Umbilical cord (tissue), 2 donors: ENCODE results near the gene FBXL19. TPM values are rescaled to one million over a fixed set of nuclear protein-coding genes. Genes with fewer than 3 reads are reported as not detected.
"Not testable (repeated sequence)": the region's sequence is repeated elsewhere in the genome, so short reads cannot be mapped to it uniquely, and the experiment has no call there.

Experiments
- DNase-seq: peaks from one replicate; pipeline ENCODE4 v3.0.0-alpha.2; 2015; ENCODE audit warnings: low spot score
- total RNA-seq: library from RNA; depleted of rRNA; stranded (reverse); fragments of >200 nt; gene quantifications from one replicate; pipeline ENCODE4 v1.2.3, GENCODE V29; 2014; ENCODE audit warnings: low replicate concordance; ENCODE audit not compliant: insufficient read depth

Gene FBXL19
- total RNA-seq, 1 donor from 2014 or later, result 10.6 TPM

DNA sequence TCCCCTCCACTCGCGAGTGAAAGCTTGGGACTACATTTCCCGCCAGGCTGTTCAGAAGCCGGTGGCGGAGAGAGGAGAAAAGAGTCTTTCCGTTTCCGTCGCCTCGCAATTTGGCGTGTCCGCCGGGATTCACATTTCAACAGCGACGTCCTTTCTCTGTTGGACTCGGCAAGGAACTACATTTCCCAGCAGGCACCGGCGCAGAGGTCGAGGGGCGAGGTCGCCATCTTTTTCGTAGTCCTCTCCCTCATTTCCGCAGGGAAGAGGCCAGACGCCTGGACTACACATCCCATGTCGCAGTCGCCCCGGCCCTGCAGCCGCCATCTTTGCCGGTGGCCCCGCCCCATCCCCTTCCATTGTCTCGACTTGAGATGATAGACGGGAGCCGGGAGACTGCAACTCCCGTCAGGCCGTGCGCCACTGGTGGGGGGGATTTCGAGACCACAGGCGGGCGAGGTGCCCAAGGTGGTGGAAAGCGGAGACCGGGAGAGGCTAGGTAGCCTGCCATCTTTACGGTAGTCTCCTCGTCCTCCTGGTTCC, 882 bp upstream of the FBXL19 start:
- DNase-seq, result peak; percentile 100

GRCh38 chr16:30922960-30923535, 324 bp upstream of the FBXL19 start:
- peak; percentile 100 for DNase-seq

DNA sequence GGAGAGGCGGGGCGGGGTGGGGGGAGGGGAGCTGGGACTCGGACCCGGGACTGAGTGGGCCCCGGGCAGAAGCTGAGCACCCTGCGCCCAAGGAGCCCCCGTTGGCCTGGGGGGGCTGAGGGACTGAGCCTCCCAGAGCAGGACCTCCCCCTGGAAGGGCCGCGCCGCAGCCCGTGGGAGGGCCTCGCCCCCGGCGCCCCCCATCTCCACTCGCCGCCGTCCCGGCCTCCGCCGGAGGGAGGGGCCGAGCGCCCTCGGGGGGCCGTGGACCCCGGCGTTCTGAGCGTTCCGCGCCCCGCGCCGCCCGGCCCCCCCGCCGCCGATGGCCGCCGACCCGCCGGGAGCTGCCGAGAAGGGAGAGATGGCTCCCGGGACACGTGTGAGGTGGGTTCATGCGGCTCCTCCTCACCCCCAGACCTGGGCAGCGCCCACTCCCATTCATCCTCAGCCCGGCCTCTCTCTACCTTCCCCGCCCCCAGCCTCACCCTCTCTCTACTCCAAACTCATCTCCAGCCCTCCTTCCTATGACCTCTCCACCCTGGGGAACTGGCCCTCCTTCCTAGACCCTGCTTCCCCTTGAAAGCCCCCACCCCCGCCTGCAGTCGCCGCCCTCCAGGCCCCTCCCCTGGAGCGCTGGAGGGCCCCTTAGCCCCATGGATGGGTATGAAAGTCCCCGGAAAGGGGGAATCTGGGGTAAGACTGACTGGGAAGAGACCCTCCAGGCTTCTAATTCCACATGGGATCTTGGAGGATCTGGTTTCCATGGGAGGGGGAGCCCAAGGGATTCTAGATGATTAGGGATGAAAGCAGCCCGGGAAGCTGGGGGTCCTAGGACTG, 922 bp downstream of the FBXL19 start:
- peak; percentile 50 for DNase-seq

GRCh38 chr16:30924913-30925631, 1.7 kb downstream of the FBXL19 start:
- DNase-seq, result peak; percentile 31

GRCh38 chr16:30925632-30925987, 2.2 kb downstream of the FBXL19 start:
- no peak for DNase-seq

DNA sequence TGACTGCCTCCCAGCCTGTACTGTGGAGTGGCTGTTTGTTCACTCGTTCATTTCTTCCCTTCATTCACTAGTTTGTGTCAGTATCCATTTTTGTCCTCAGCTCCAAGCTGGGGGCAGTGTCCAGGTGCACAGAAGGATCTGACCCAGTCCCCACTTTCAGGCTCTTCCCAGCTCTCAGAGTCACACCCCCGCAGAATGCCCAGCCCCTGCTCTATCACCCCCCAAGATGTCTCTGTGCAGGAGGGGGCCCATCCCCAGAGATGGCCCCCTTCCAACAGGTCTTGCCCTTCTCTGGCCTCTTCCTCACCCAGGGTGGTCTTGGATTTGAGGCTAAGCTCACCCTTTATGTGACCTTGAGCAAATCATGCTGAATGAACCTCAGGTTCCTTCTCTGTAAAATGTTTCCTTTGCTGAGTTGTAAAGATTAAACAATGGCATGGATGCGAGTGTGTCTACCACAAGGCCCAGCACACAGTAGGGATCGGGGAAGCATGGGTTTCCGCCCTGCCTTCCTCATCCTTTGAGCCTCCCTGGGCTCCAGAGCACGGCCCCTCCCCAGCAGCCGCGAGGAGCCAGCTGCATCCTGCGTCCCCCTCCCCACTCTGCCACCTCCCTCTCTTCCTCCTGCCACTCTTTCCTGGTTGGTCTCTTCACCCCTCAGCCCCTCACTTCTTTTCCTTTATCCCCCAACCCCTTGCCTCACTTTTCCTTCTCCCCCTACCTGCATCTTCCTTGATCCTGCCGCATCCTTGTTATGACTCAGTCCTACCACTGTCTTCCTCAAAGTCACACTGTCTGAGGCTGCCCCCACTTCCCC, 2.8 kb downstream of the FBXL19 start:
- no peak for DNase-seq

GRCh38 chr16:30926937-30927788, 3.8 kb downstream of the FBXL19 start:
- no peak for DNase-seq

GRCh38 chr16:30927789-30928378, 4.5 kb downstream of the FBXL19 start:
- peak; percentile 76 for DNase-seq

GRCh38 chr16:30928390-30928789, 5.0 kb downstream of the FBXL19 start:
- no peak for DNase-seq

- no peak for DNase-seq
These were observed 5.8 kb downstream of the FBXL19 start for GRCh38 chr16:30929167-30929566.

GRCh38 chr16:30930160-30930571, 6.8 kb downstream of the FBXL19 start:
- no peak for DNase-seq

DNA sequence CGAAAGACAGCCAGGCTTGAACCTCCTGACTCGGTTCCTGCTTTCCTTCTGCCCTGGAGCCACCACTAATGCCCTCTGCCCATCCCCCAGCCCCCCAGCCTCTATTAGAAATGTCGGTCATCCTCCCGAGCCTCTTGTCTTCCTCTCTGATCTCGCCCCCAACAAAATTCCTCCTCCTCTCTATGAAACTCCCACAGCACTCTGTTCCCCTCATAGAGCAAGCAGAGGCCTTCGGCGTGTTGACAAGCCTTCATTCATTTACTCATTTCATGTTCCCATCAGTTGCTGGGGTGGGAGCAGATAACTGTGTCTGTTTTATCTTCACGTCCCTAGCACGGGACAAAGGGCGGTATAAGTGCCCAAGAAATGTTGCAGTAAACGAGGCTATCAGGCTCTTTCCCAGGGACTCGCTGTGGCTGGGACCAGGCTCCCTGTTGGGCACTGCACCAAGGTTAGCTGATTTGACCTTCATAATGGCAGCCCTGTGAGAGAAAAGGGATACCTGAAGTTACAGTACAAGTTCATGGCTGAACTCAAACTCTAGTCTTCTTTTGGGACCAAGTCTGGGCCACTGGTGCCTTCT, 7.8 kb downstream of the FBXL19 start:
- no peak for DNase-seq

DNA sequence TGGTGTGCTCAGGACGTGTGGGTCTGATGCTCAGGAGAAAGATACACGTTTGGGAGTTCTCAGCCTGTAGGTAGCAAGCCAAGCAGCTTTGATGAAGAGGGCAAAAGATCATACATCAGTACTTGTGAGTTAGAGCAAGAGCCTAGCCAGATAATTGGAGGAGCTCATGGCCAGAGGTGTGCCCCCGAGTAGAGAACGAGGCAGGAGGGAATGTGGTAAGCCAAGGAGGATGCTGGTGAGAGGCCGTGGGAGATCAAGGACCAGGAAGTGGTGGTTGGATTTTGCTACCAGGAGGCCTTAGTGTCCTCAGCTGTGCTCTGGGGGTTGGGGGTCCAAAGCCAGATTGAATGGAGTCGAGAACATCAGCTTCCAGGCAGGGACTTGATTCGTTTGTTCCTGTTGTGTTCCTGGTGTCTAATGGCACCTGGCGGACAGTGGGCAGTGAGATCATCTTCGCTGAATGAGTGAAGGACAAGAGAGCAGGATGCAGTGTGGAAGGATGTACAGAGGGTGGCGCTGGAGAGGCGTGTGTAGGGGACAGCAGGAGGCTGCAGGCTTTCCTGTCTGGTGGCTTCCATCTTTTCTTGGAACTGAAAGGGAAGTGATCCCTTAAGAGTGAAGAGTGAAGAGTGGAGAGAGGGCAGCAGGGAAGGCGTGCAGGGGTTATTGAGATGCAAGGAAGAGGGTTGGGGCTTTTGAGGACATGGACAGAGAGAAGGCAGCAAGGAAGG, 11.6 kb downstream of the FBXL19 start:
- DNase-seq, result no peak

DNA sequence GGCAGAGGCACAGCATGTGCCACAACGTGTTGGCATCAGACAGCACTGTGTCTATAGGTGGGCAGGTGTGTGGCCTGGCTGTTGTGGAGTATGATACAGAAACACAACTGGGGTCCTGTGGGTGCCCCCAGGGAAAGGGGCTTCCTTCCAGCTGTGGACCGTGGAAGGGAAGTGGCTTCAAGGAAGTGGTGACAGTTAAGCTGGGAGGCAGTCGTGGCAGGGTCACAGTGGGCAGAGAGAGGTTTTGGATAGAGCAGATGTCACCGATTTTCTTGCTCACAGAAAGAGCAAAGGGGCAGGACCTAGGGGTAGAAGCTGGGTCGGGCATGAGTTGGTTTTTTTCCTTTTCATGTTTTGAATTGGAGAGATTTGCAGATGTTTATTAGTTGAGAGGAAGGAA, 14.3 kb downstream of the FBXL19 start:
- DNase-seq, result no peak

DNA sequence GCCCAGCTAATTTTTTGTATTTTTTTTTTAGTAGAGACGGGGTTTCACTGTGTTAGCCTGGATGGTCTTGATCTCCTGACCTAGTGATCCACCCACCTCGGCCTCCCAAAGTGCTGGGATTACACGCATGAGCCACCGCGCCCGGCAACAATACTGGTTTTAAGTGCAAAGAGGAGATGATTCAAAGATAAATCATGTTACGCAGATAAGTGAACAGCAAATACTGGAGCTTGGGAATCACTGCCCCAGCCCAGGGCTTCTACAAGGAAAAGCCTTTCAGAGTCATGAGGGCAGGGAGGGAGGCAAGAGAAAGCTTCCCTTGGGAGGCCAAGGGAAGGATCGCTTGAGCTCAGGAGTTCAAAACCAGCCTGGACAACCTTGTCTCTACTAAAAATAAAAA, 16.2 kb downstream of the FBXL19 start:
- not testable (repeated sequence) for DNase-seq

GRCh38 chr16:30941600-30942425, 18.4 kb downstream of the FBXL19 start:
- peak; percentile 66 for DNase-seq

DNA sequence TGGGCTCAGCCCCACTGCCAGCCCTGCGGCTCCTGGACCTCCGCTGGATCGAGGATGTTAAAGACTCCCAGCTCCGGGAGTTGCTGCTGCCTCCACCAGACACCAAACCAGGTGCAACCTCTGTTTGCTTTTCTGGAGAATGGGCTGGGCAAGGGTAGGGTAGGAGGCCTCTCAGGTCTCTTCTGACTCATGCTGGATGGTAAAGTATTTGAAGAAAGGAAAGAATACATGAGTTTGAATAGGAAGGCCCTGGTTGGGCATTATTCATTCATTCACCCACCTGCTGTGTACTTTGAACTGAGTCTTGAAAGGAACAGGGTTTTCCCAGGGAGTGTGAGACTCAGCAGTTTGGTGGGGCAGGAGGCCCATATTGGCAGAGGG, 19.0 kb downstream of the FBXL19 start:
- DNase-seq, result no peak

GRCh38 chr16:30944352-30944751, 21.0 kb downstream of the FBXL19 start:
- no peak for DNase-seq
